Amniotic epithelial cell (primary cell): ENCODE results near the gene NEURL2.
A peak's percentile ranks its signal among the peaks of the same experiment; 100 is the strongest.

ENCODE experiments used
- DNase-seq: peaks from one replicate; pipeline ENCODE4 v3.0.0-alpha.2; 2010; ENCODE audit warnings: low read depth

NEURL2 gene

GRCh38 chr20:45872626-45873025, 18.4 kb downstream of the NEURL2 start:
- DNase-seq = no peak

DNA sequence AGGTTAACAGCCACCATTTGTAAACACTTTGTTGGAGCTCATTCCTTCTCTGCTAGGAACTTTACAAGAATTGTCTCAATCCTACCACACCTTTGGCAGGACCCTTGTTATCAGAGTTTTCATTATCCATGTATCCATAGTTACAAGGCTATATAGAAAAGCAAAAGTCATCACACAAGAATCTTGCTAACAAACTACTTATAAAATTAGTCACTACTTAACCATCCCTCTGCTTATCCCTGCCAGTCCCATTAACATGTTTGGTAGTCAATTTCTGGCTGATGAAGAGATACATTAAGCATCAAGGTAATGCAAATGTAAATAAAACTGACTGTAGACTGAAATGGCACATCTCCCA, 23.2 kb downstream of the NEURL2 start:
- peak; percentile 78 for DNase-seq

- peak; percentile 73 for DNase-seq
Measured at GRCh38 chr20:45867136-45867818, 23.7 kb downstream of the NEURL2 start.

GRCh38 chr20:45866454-45866853, 24.6 kb downstream of the NEURL2 start:
- DNase-seq = no peak

DNA sequence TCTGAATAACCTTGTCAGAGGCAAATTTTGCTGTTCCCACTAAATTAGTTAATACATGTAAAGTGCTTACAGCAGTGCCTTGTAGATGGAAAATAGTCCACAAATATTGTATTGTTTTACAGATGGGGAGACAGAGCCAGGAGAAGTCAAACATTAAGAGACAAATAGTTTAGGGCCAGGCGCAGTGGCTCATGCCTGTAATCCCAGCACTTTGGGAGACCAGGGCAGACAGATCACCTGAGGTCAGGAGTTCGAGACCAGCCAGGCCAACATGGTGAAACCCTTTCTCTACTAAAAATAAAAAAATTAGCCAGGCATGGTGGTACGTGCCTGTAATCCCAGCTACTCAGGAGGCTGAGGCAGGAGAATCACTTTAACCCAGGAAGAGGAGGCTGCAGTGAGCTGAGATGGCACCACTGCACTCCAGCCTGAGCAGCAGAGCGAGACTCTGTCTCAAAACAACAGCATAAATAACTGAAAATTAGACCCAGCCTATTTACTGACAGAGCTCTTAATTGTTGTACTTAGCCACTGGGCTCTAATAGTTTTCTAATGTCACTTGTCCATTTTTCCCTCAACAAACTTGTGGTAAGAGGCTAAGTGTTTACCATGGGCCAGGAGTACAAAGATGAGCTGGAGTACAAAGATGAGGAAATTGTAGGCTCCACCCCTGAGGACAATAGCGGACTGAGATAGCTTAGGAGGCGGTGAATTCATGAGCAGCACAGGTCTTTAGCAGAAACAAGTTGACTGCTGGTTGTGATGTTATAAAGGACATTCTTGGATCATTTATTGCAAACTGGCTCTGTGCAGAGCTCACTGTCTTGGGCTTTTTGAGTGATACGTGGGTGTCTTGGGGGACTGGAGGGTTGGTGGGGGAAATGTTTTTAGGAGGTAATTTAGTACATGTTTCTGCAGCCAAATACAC, 27.2 kb downstream of the NEURL2 start:
- DNase-seq = peak; percentile 67

- DNase-seq = peak; percentile 33
Measured at GRCh38 chr20:45861221-45862075, 29.6 kb downstream of the NEURL2 start.

DNA sequence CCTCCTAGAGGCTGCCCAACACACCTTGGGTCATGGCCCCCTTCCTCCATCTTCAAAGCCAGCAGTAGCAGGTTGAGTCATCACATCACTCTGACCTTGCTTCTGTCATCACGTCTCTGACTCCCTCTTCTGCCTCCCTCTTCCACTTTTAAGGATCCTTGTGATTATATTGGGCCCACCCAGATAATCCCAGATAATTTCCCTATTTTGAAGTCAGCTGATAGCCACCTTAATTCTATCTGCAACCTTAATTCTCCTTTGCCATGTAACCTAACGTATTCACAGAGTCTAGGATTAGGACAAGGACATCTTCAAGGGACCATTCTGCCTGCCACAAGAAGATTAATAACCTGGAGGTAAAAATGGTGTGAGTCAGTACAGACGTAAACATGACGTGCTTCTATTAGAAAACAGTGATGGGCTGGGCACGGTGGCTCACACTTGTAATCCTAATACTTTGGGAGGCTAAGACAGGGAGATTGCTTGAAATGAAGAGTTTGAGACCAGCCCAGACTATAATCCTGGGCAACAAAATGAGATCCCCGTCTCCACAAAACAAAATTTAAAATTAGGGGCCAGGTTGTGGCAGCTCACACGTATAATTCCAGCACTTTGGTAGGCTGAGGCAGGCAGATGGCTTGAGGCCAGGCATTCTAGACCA, 30.3 kb downstream of the NEURL2 start:
- peak; percentile 60 for DNase-seq

- DNase-seq = no peak
Measured at GRCh38 chr20:45859916-45860315, 31.1 kb downstream of the NEURL2 start.

DNA sequence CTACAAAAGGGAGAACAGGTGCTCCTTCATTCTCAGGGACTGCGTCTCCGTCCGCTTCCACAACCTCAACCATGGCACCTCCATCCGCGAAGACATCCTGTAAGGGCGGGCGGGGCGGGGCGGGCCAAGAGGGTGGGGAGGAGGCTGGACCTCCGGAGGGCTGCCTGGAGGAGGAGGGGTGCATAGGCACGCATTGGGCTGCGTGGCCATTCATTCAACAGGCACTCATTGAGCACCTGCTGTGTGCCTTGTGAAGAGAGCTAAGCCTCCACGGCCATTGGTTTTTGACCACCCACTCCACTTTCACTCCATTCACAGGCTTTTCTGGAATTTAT, 33.2 kb downstream of the NEURL2 start:
- DNase-seq = no peak

DNA sequence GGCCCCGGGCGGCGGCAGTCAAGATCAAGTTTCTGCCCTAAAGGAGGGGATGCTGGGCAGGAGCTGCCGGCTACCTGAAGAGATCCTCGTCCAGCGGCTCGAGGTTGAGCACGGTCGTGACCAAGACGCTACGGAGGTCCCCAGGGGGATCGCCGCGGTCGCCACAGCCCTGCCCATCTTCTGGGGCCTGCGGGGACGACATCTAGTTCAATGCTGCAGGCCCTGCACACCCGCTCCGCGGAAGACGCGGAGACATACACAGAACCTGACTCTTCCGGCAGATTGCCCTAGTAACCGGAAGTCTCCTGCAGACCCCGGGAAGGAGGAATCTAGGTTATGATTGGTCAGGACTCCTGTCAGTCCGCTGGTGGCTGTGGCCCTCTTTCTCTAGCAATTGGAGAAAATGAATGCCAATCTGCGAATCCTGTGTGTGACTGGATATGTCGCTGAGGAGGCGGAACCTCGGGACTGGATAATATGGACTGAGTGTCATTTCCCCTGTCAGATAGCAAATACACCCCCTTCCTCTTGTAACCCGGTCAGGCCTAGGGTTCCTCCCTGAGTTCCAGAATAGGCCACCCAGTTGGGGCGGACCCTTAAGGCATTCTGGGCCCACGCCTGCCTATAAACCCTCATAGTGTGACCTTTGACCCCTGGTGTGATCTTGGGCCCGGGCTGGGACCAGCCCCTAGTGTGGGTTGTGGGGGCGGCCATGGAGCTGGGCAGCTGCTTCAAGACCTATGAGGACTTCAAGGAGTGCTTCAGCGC, 33.7 kb downstream of the NEURL2 start, which contains the start of the genes ACOT8 and ZSWIM3:
Gene ACOT8 (minus strand): TSS at position 279 of the 768 bp plus-strand sequence. CDS start 77 bp downstream, at position 202.
Gene ZSWIM3 (plus strand): TSS at position 501 of the 768 bp plus-strand sequence. CDS start 212 bp downstream, at position 713.
- peak; percentile 100 for DNase-seq

- no peak for DNase-seq
Measured at GRCh38 chr20:45853484-45853883, 37.5 kb downstream of the NEURL2 start.

DNA sequence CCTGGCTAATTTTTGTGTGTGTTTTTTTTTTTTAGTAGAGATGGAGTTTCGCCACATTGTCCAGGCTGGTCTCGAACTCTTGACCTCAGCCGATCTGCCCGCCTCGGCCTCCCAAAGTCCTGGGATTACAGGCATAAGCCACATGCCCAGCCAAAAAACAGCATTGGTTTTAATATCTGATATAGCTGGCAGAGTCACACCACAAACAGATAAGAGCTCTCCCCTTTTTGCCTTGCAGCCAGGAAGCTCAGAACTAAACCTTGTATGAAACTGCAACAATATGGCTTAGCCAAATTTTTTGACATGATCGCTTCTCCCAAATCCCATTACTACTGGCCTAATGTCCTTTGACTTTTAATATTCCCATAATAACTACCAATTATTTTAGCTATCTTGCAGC, 38.7 kb downstream of the NEURL2 start:
- DNase-seq = no peak

- DNase-seq = no peak
Measured at GRCh38 chr20:45851501-45851900, 39.5 kb downstream of the NEURL2 start.

DNA sequence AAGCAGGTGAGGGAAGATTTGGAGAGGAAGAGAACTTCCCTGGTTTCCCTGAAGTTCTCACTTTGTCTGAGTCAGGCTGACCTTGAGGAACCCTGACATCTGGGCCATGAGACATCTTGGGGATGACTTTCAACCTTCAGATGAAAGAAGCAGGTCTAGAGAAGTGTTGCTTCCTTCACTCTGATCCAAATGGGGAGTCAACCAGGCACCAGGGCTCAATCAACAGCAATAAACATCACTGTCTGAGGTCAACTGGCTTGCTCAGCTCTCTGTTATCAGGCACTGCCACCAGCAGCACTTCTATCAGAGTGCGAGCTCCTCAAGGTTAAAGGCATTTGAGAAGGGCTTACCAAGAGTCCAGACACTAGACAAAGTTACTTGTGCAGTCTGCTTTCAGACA, 40.1 kb downstream of the NEURL2 start:
- DNase-seq = no peak

DNA sequence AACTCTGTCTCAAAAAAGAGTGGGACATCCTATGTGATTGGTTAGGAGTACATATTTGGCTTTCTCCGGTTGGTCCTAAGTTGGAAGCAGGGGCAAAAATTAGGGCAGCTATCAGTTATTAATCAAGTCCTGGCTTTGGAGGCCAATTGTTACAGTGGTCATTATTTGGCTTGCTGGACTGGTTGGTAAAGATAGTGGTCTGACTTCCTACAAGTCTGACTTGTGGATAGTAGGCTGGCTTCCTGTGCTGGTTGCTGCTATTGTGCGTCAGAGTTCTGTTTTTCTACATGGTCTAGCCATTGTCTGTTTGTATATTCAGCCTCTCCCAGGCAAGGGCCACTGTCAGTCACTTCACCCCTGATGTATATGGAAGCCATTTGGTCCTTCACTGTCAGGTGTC, 40.8 kb downstream of the NEURL2 start:
- DNase-seq = no peak

- peak; percentile 19 for DNase-seq
Measured at GRCh38 chr20:45848969-45849582, 41.9 kb downstream of the NEURL2 start.

- no peak for DNase-seq
Measured at GRCh38 chr20:45848421-45848820, 42.6 kb downstream of the NEURL2 start.

- no peak for DNase-seq
Measured at GRCh38 chr20:45845452-45845851, 45.6 kb downstream of the NEURL2 start.

GRCh38 chr20:45843506-45843905, 47.5 kb downstream of the NEURL2 start:
- DNase-seq = no peak

- DNase-seq = peak; percentile 77
Measured at GRCh38 chr20:45842169-45842812, 48.7 kb downstream of the NEURL2 start.
